ENCODE measurements around the gene DUSP5.

DUSP5 gene

DNA sequence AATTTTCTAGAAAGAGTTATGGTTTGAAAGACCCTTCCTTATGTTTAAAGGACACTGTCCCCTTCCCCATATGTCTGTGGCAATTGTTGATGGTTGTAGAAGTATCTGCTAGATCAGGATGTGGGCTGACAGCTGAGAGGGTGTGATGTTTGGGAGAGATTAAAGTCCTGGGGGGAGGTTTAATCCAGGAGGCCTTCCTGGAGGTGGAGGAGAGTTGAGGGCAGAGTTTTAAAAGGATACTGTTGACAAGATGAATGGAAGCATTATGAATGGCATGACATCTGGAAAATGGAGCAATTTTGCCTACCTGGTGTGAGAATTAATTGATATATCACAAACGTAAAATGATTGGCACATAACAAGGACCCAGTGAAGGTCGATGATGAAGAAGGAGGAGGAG is 36.9 kb downstream of the DUSP5 start:
- no peak overlapping the region for H3K23ac ChIP-seq (ENCODE audit: low read depth, low read length, poor library complexity)
- no peak overlapping the region for H3K4me2 ChIP-seq (ENCODE audit: insufficient read depth, low read length, poor library complexity, severe bottlenecking)
- no peak overlapping the region for H2BK15ac ChIP-seq (ENCODE audit: low read length)
- H3K79me1 ChIP-seq (ENCODE audit: low read depth, low read length): no peaks in the 10 kb centered on the region
- no peak overlapping the region for H3K14ac ChIP-seq (ENCODE audit: low read length)
- no peak overlapping the region for H4K91ac ChIP-seq (ENCODE audit: low read depth, low read length, poor library complexity)
- no peak overlapping the region for H3K4me3 ChIP-seq (ENCODE audit: low read length in 2 of 2)
- H2BK12ac ChIP-seq (ENCODE audit: low read length): no peak overlapping the region
- no peaks in the 10 kb centered on the region for H3K27me3 ChIP-seq (ENCODE audit: control insufficient read depth in 3 of 3, insufficient read depth in 3 of 3, low read depth in 1 of 3, low read length in 3 of 3)
- H2BK120ac ChIP-seq (ENCODE audit: low read depth, low read length): no peak overlapping the region
- H3K36me3 ChIP-seq (replicated peaks in 1 of 2; ENCODE audit: control insufficient read depth in 2 of 2, insufficient read depth in 2 of 2, low read length in 2 of 2): no peaks in the 10 kb centered on the region
- no peak for DNase-seq (ENCODE audit: low spot score)
- no peaks in the 10 kb centered on the region for H3K9me3 ChIP-seq (replicated peaks in 1 of 2; ENCODE audit: control insufficient read depth in 2 of 2, insufficient read depth in 1 of 2, low read depth in 1 of 2, low read length in 2 of 2)
- no peak overlapping the region for H3K18ac ChIP-seq (ENCODE audit: low read length)
- H3K4me1 ChIP-seq (ENCODE audit: control insufficient read depth in 2 of 2, insufficient read depth in 1 of 2, low read depth in 1 of 2, low read length in 2 of 2): peaks cover 0 to 8% of the 10 kb centered on the region in 2 donors
- no peak overlapping the region for H2BK5ac ChIP-seq (ENCODE audit: low read length)
- H3K9ac ChIP-seq (ENCODE audit: low read depth, low read length, poor library complexity): no peak overlapping the region
- H3K4ac ChIP-seq (ENCODE audit: low read length): no peak overlapping the region
- no CpG with 5 or more reads among the region's 2 CpGs for WGBS, 2 donors (ENCODE audit: extremely low coverage in 2 of 2, insufficient read length in 2 of 2, insufficient replicate concordance in 1 of 2)
- no peak overlapping the region for H2AK5ac ChIP-seq (ENCODE audit: low read depth, low read length)
- no peak overlapping the region for H4K8ac ChIP-seq (ENCODE audit: low read depth, low read length)
- H3K27ac ChIP-seq (replicated peaks; ENCODE audit: low read length): no peak overlapping the region
- H2AFZ ChIP-seq (ENCODE audit: low read length): no peak overlapping the region

DNA sequence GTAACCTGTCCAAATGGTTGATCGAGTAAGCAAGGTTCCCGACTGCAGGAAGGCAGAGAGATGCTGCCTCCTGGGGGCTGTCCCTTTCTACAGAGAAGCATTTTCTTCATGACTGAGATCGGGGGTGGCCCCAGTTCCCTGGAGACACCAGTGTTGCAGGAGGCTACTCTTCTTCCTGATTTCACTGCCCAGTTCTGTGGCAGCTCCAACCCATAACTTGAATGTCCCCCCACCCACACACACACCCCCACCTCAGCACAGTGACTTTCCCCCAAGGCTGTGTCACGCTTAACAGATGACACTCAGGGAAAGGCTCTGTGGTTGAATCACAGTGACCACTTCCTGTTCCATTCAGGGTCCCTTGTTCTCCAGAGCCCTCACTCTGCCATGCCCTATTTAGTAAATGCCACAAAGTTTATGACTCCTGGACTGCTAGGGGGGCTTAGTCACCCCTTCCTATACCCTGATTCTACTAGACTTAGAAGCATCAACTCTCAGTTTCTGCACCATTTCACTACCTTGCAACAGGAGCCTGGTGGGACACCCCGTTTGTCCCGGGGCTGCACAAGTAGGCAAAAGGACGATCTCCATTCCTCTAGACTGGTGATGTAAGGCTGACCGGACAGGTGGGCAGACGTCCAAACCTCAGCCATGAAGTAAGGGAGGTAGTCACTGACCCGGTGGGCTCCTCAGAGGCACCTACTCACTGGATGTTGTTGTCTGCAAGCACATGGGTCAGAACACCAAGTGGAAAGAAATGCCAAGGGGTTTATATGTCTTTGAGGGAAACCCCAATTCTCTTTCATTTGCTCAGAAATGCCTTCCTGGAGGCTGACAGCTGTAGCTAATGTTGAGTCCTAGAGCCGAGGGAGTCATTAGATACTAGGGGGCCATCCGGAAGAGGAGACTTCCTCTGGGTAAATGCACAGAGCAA is 38.5 kb downstream of the DUSP5 start:
- peak overlapping the region; percentile 56 for H2AFZ ChIP-seq (ENCODE audit: low read length)
- H2BK120ac ChIP-seq (ENCODE audit: low read depth, low read length): no peak overlapping the region
- H3K27ac ChIP-seq (replicated peaks; ENCODE audit: low read length): no peak overlapping the region
- H3K4me3 ChIP-seq (ENCODE audit: low read length in 2 of 2): no peak overlapping the region
- no peak for DNase-seq (ENCODE audit: low spot score)
- no CpG with 5 or more reads among the region's 12 CpGs for WGBS, 2 donors (ENCODE audit: extremely low coverage in 2 of 2, insufficient read length in 2 of 2, insufficient replicate concordance in 1 of 2)
- no peak overlapping the region for H3K4ac ChIP-seq (ENCODE audit: low read length)
- no peaks in the 10 kb centered on the region for H3K27me3 ChIP-seq (ENCODE audit: control insufficient read depth in 3 of 3, insufficient read depth in 3 of 3, low read depth in 1 of 3, low read length in 3 of 3)
- H2BK12ac ChIP-seq (ENCODE audit: low read length): no peak overlapping the region
- H4K91ac ChIP-seq (ENCODE audit: low read depth, low read length, poor library complexity): no peak overlapping the region
- no peak overlapping the region for H2BK5ac ChIP-seq (ENCODE audit: low read length)
- H3K14ac ChIP-seq (ENCODE audit: low read length): no peak overlapping the region
- H3K79me1 ChIP-seq (ENCODE audit: low read depth, low read length): no peaks in the 10 kb centered on the region
- H3K9me3 ChIP-seq (replicated peaks in 1 of 2; ENCODE audit: control insufficient read depth in 2 of 2, insufficient read depth in 1 of 2, low read depth in 1 of 2, low read length in 2 of 2): no peaks in the 10 kb centered on the region
- H4K8ac ChIP-seq (ENCODE audit: low read depth, low read length): peak overlapping the region; percentile 52
- no peak overlapping the region for H2AK5ac ChIP-seq (ENCODE audit: low read depth, low read length)
- no peak overlapping the region for H3K23ac ChIP-seq (ENCODE audit: low read depth, low read length, poor library complexity)
- peak overlapping the region; percentile 52 for H3K18ac ChIP-seq (ENCODE audit: low read length)
- H3K4me2 ChIP-seq (ENCODE audit: insufficient read depth, low read length, poor library complexity, severe bottlenecking): no peak overlapping the region
- H2BK15ac ChIP-seq (ENCODE audit: low read length): no peak overlapping the region
- H3K36me3 ChIP-seq (replicated peaks in 1 of 2; ENCODE audit: control insufficient read depth in 2 of 2, insufficient read depth in 2 of 2, low read length in 2 of 2): no peaks in the 10 kb centered on the region
- H3K4me1 ChIP-seq (ENCODE audit: control insufficient read depth in 2 of 2, insufficient read depth in 1 of 2, low read depth in 1 of 2, low read length in 2 of 2): peaks cover 0 to 1% of the 10 kb centered on the region in 2 donors
- peak overlapping the region; percentile 9 for H3K9ac ChIP-seq (ENCODE audit: low read depth, low read length, poor library complexity)

GRCh38 chr10:110539091-110539490 is 41.4 kb downstream of the DUSP5 start:
- no peak for DNase-seq (ENCODE audit: low spot score)
- no CpG with 5 or more reads among the region's 4 CpGs for WGBS, 2 donors (ENCODE audit: extremely low coverage in 2 of 2, insufficient read length in 2 of 2, insufficient replicate concordance in 1 of 2)

GRCh38 chr10:110540031-110540430 is 42.3 kb downstream of the DUSP5 start:
- Histone ChIP-seq H2BK12ac (ENCODE audit: low read length) (no peak overlapping the region), H3K23ac (ENCODE audit: low read depth, low read length, poor library complexity) (no peak overlapping the region), H2BK15ac (ENCODE audit: low read length) (no peak overlapping the region), H3K36me3 (replicated peaks in 1 of 2; ENCODE audit: control insufficient read depth in 2 of 2, insufficient read depth in 2 of 2, low read length in 2 of 2) (no peaks in the 10 kb centered on the region), H3K9ac (ENCODE audit: low read depth, low read length, poor library complexity) (no peak overlapping the region), H2BK5ac (ENCODE audit: low read length) (no peak overlapping the region), H3K79me1 (ENCODE audit: low read depth, low read length) (no peaks in the 10 kb centered on the region), H2AK5ac (ENCODE audit: low read depth, low read length) (no peak overlapping the region), H2AFZ (ENCODE audit: low read length) (no peak overlapping the region), H3K18ac (ENCODE audit: low read length) (no peak overlapping the region), H3K14ac (ENCODE audit: low read length) (no peak overlapping the region), H4K91ac (ENCODE audit: low read depth, low read length, poor library complexity) (no peak overlapping the region), H3K4ac (ENCODE audit: low read length) (no peak overlapping the region), H3K4me3 (ENCODE audit: low read length in 2 of 2) (no peak overlapping the region), H3K9me3 (replicated peaks in 1 of 2; ENCODE audit: control insufficient read depth in 2 of 2, insufficient read depth in 1 of 2, low read depth in 1 of 2, low read length in 2 of 2) (no peaks in the 10 kb centered on the region), H3K4me1 (ENCODE audit: control insufficient read depth in 2 of 2, insufficient read depth in 1 of 2, low read depth in 1 of 2, low read length in 2 of 2) (no peaks in the 10 kb centered on the region), H3K4me2 (ENCODE audit: insufficient read depth, low read length, poor library complexity, severe bottlenecking) (no peak overlapping the region), H2BK120ac (ENCODE audit: low read depth, low read length) (no peak overlapping the region), H4K8ac (ENCODE audit: low read depth, low read length) (no peak overlapping the region), H3K27me3 (ENCODE audit: control insufficient read depth in 3 of 3, insufficient read depth in 3 of 3, low read depth in 1 of 3, low read length in 3 of 3) (no peaks in the 10 kb centered on the region), H3K27ac (replicated peaks; ENCODE audit: low read length) (no peak overlapping the region)
- DNase-seq (ENCODE audit: low spot score): no peak
- WGBS, 2 donors (ENCODE audit: extremely low coverage in 2 of 2, insufficient read length in 2 of 2, insufficient replicate concordance in 1 of 2): no CpG with 5 or more reads among the region's 1 CpG

More at GRCh38 chr10:110539091-110539490, 41.4 kb downstream of the DUSP5 start:
- Histone ChIP-seq H2BK12ac (ENCODE audit: low read length) (no peak overlapping the region), H3K27me3 (ENCODE audit: control insufficient read depth in 3 of 3, insufficient read depth in 3 of 3, low read depth in 1 of 3, low read length in 3 of 3) (no peaks in the 10 kb centered on the region), H2BK15ac (ENCODE audit: low read length) (no peak overlapping the region), H3K4me3 (ENCODE audit: low read length in 2 of 2) (no peak overlapping the region), H3K79me1 (ENCODE audit: low read depth, low read length) (no peaks in the 10 kb centered on the region), H3K23ac (ENCODE audit: low read depth, low read length, poor library complexity) (no peak overlapping the region), H3K4me2 (ENCODE audit: insufficient read depth, low read length, poor library complexity, severe bottlenecking) (no peak overlapping the region), H4K8ac (ENCODE audit: low read depth, low read length) (no peak overlapping the region), H2AK5ac (ENCODE audit: low read depth, low read length) (no peak overlapping the region), H2BK5ac (ENCODE audit: low read length) (no peak overlapping the region), H2AFZ (ENCODE audit: low read length) (no peak overlapping the region), H3K9ac (ENCODE audit: low read depth, low read length, poor library complexity) (no peak overlapping the region), H2BK120ac (ENCODE audit: low read depth, low read length) (no peak overlapping the region), H3K4ac (ENCODE audit: low read length) (no peak overlapping the region), H3K18ac (ENCODE audit: low read length) (no peak overlapping the region), H4K91ac (ENCODE audit: low read depth, low read length, poor library complexity) (no peak overlapping the region), H3K27ac (replicated peaks; ENCODE audit: low read length) (no peak overlapping the region), H3K4me1 (ENCODE audit: control insufficient read depth in 2 of 2, insufficient read depth in 1 of 2, low read depth in 1 of 2, low read length in 2 of 2) (no peaks in the 10 kb centered on the region), H3K36me3 (replicated peaks in 1 of 2; ENCODE audit: control insufficient read depth in 2 of 2, insufficient read depth in 2 of 2, low read length in 2 of 2) (no peaks in the 10 kb centered on the region), H3K9me3 (replicated peaks in 1 of 2; ENCODE audit: control insufficient read depth in 2 of 2, insufficient read depth in 1 of 2, low read depth in 1 of 2, low read length in 2 of 2) (no peaks in the 10 kb centered on the region), H3K14ac (ENCODE audit: low read length) (no peak overlapping the region)
